Effector memory CD4-positive, alpha-beta T cell (primary cell): ENCODE results near the gene ABCC4.

Source experiments
- DNase-seq, 3 donors: peaks; one replicate each; pipeline ENCODE4 v3.0.0-alpha.2; 2020
- H3K27ac ChIP-seq: 2 replicates; pipeline ENCODE4 v1.7.0; 2013; ENCODE audit warnings: mild to moderate bottlenecking, low read length, moderate library complexity; ENCODE audit not compliant: insufficient read depth, poor library complexity, severe bottlenecking
- H3K27me3 ChIP-seq: replicated peaks from 2 replicates; pipeline ENCODE4 v1.7.0; 2013; ENCODE audit warnings: mild to moderate bottlenecking, low read length; ENCODE audit not compliant: insufficient read depth, control insufficient read depth, poor library complexity, severe bottlenecking
- H3K36me3 ChIP-seq: 2 replicates; pipeline ENCODE4 v1.7.0; 2013; ENCODE audit warnings: mild to moderate bottlenecking, low read length, moderate library complexity; ENCODE audit not compliant: control insufficient read depth, insufficient read depth
- H3K4me1 ChIP-seq: 2 replicates; pipeline ENCODE4 v1.7.0; 2013; ENCODE audit warnings: low read length, mild to moderate bottlenecking; ENCODE audit not compliant: control insufficient read depth, insufficient read depth, poor library complexity, severe bottlenecking
- H3K4me3 ChIP-seq: 2 replicates; pipeline ENCODE4 v1.7.0; 2013; ENCODE audit warnings: low read length, low read depth, mild to moderate bottlenecking; ENCODE audit not compliant: insufficient read depth, poor library complexity, severe bottlenecking
- H3K9me3 ChIP-seq: 2 replicates; pipeline ENCODE4 v1.7.0; 2013; ENCODE audit warnings: mild to moderate bottlenecking, low read length, moderate library complexity; ENCODE audit not compliant: control insufficient read depth
- total RNA-seq, 3 donors: gene quantifications; one replicate each; lab custom pipeline; 2026; lab: John Stamatoyannopoulos, UW

Gene ABCC4
- 16.6 to 19.0 (median 17.1) reads per million in 3 donors for total RNA-seq

GRCh38 chr13:95301183-95301967, at the start of gene ABCC4:
TSS of gene ABCC4 (minus strand) at chr13:95301451. CDS start at chr13:95301314, 137 bp downstream.
- Histone ChIP-seq H3K36me3 (no peaks in the 10 kb centered on the region), H3K9me3 (no peaks in the 10 kb centered on the region), H3K4me3 (peak within 1 kb of the TSS; percentile 83), H3K27ac (no peak within 1 kb of the TSS), H3K4me1 (no peaks in the 10 kb centered on the region), H3K27me3 (no peaks in the 10 kb centered on the region)
- DNase-seq = peak; percentile 8 to 26 (median 20)

GRCh38 chr13:95349267-95349666, 48.0 kb upstream of the ABCC4 start:
- no peaks in the 10 kb centered on the region for H3K4me1 ChIP-seq
- H3K36me3 ChIP-seq = no peaks in the 10 kb centered on the region
- no peaks in the 10 kb centered on the region for H3K9me3 ChIP-seq
- H3K27me3 ChIP-seq = no peaks in the 10 kb centered on the region
- no peak overlapping the region for H3K27ac ChIP-seq
- no peak for DNase-seq
- no peak overlapping the region for H3K4me3 ChIP-seq

GRCh38 chr13:95343944-95344343, 42.7 kb upstream of the ABCC4 start:
- H3K36me3 ChIP-seq = no peaks in the 10 kb centered on the region
- no peaks in the 10 kb centered on the region for H3K9me3 ChIP-seq
- H3K4me3 ChIP-seq = no peak overlapping the region
- no peaks in the 10 kb centered on the region for H3K4me1 ChIP-seq
- no peak overlapping the region for H3K27ac ChIP-seq
- DNase-seq = no peak
- H3K27me3 ChIP-seq = no peaks in the 10 kb centered on the region

DNA sequence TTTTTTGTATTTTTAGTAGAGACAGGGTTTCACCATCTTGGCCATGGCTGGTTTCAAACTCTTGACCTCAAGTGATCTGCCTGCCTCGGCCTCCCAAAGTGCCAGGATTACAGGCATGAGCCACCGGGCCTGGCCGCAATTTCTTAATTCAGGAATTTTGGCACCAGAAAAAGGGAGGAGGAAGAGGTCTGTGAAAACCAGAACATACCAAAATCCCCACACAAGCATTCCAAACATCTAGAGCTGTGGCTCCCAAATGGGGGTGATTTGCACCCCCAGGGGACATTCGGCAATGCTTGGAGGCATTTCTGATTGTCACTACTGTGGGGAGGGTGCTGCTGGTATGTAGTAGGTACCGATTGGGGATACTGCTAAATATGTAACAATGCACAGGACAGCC, 40.2 kb upstream of the ABCC4 start:
- Histone ChIP-seq H3K27ac (no peak overlapping the region), H3K36me3 (no peaks in the 10 kb centered on the region), H3K9me3 (no peaks in the 10 kb centered on the region), H3K27me3 (no peaks in the 10 kb centered on the region), H3K4me1 (no peaks in the 10 kb centered on the region), H3K4me3 (no peak overlapping the region)
- no peak for DNase-seq

DNA sequence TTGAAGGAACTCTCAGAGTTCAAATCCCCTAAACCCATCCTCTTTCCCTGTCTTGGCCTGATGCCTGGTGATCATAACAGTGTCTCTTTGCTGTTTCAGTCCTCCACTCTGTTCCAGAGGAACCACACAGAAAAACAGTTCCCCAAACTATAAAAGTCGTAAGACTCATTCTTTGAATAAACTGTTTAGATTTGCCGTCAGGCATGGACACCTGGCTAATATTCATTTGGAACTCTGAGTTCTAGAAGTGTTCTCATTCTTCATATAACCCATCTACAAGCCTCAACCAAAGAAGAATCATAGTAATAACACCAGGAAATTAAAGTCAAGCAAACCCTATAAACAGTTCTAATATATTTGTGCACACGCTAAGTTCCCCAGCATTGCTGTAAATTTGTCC, 37.7 kb upstream of the ABCC4 start:
- H3K36me3 ChIP-seq = no peaks in the 10 kb centered on the region
- H3K9me3 ChIP-seq = no peaks in the 10 kb centered on the region
- no peak for DNase-seq
- no peak overlapping the region for H3K27ac ChIP-seq
- H3K4me3 ChIP-seq = no peak overlapping the region
- no peaks in the 10 kb centered on the region for H3K4me1 ChIP-seq
- no peaks in the 10 kb centered on the region for H3K27me3 ChIP-seq

- Histone ChIP-seq H3K27ac (no peak overlapping the region), H3K9me3 (no peaks in the 10 kb centered on the region), H3K4me1 (no peaks in the 10 kb centered on the region), H3K4me3 (no peak overlapping the region), H3K36me3 (no peaks in the 10 kb centered on the region), H3K27me3 (no peaks in the 10 kb centered on the region)
- DNase-seq = no peak
Measured at GRCh38 chr13:95337597-95337996, 36.3 kb upstream of the ABCC4 start.

- Histone ChIP-seq H3K27me3 (no peaks in the 10 kb centered on the region), H3K36me3 (no peaks in the 10 kb centered on the region), H3K27ac (no peak overlapping the region), H3K4me3 (no peak overlapping the region), H3K4me1 (no peaks in the 10 kb centered on the region), H3K9me3 (no peaks in the 10 kb centered on the region)
- no peak for DNase-seq
Measured at GRCh38 chr13:95335667-95336066, 34.4 kb upstream of the ABCC4 start.

- no peak for DNase-seq
- Histone ChIP-seq H3K36me3 (no peaks in the 10 kb centered on the region), H3K4me1 (no peaks in the 10 kb centered on the region), H3K9me3 (no peaks in the 10 kb centered on the region), H3K4me3 (no peak overlapping the region), H3K27me3 (no peaks in the 10 kb centered on the region), H3K27ac (no peak overlapping the region)
Measured at GRCh38 chr13:95328386-95328785, 27.1 kb upstream of the ABCC4 start.

DNA sequence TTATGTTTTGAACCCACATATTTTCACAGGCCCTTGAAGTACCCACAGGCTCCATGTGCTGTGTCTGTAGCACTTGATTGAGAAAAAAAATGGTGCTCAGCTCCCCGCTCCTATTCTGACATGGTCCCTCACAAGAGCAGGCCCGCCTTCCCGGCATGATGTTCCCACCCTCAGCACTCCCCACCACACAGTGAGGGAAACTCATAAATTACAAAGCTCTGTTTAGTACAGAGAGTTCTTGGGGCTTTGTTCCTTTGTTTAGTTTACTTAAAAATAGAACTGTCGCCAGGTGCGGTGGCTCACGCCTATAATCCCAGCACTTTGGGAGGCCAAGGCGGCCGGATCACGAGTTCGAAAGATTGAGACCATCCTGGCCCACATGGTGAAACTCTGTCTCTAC, 25.9 kb upstream of the ABCC4 start:
- Histone ChIP-seq H3K9me3 (no peaks in the 10 kb centered on the region), H3K36me3 (no peaks in the 10 kb centered on the region), H3K4me1 (no peaks in the 10 kb centered on the region), H3K4me3 (no peak overlapping the region), H3K27me3 (no peaks in the 10 kb centered on the region), H3K27ac (no peak overlapping the region)
- no peak for DNase-seq

- no peak for DNase-seq
- Histone ChIP-seq H3K4me1 (no peaks in the 10 kb centered on the region), H3K4me3 (no peak overlapping the region), H3K36me3 (no peaks in the 10 kb centered on the region), H3K9me3 (no peaks in the 10 kb centered on the region), H3K27me3 (no peaks in the 10 kb centered on the region), H3K27ac (no peak overlapping the region)
Measured at GRCh38 chr13:95326695-95327094, 25.4 kb upstream of the ABCC4 start.
